OCI-M2 (cell line): Measurements from ENCODE around the gene PPARA.

Experiments
- DNase-seq: peaks from one replicate; lab custom pipeline; 2025; ENCODE audit not compliant: unreplicated experiment; lab: John Stamatoyannopoulos, UW

The PPARA gene

GRCh38 chr22:46269564-46269963 lies 119.2 kb downstream of the PPARA start:
- no peak for DNase-seq

- no peak for DNase-seq
Measured at GRCh38 chr22:46272196-46272595, 121.9 kb downstream of the PPARA start.

GRCh38 chr22:46272762-46273431 lies 122.6 kb downstream of the PPARA start:
- DNase-seq, result no peak

- no peak for DNase-seq
Measured at GRCh38 chr22:46273432-46274148, 123.3 kb downstream of the PPARA start.

GRCh38 chr22:46274381-46274780 lies 124.1 kb downstream of the PPARA start:
- no peak for DNase-seq

GRCh38 chr22:46275455-46276122 lies 125.3 kb downstream of the PPARA start:
- DNase-seq, result no peak

GRCh38 chr22:46276563-46276962 lies 126.2 kb downstream of the PPARA start:
- DNase-seq, result no peak

GRCh38 chr22:46278656-46279645 lies 128.6 kb downstream of the PPARA start:
- DNase-seq, result no peak

- DNase-seq, result no peak
Measured at GRCh38 chr22:46280063-46280817, 129.9 kb downstream of the PPARA start.

- no peak for DNase-seq
Measured at GRCh38 chr22:46280999-46281623, 130.8 kb downstream of the PPARA start.

- no peak for DNase-seq
Measured at GRCh38 chr22:46281866-46282678, 131.7 kb downstream of the PPARA start.

- no peak for DNase-seq
Measured at GRCh38 chr22:46286006-46286405, 135.7 kb downstream of the PPARA start.

GRCh38 chr22:46286941-46287872 lies 136.9 kb downstream of the PPARA start:
- DNase-seq, result no peak

GRCh38 chr22:46287873-46288751 lies 137.8 kb downstream of the PPARA start:
- DNase-seq, result no peak

- no peak for DNase-seq
Measured at GRCh38 chr22:46288846-46289243, 138.5 kb downstream of the PPARA start.

GRCh38 chr22:46289244-46289891 lies 139.0 kb downstream of the PPARA start:
- DNase-seq, result no peak
